Measurements from ENCODE around the gene RS1.

Gene RS1

GRCh38 chrX:18676470-18676869 is 4.6 kb upstream of the RS1 start:
- H2AFZ ChIP-seq (ENCODE audit: low read length) = no peak overlapping the region
- H3K9me2 ChIP-seq (ENCODE audit: low read depth, low read length) = no peaks in the 10 kb centered on the region
- no peak overlapping the region for H3K4me3 ChIP-seq (ENCODE audit: low read depth, low read length, poor library complexity, severe bottlenecking)
- no peaks in the 10 kb centered on the region for H4K20me1 ChIP-seq (ENCODE audit: insufficient read depth, low read length)
- no peaks in the 10 kb centered on the region for H3F3A ChIP-seq (ENCODE audit: insufficient read depth, low read length)
- peak overlapping the region; percentile 89; the same call in 1 of the 2 replicates for H3K4me2 ChIP-seq (ENCODE audit: low read length)
- no peak for TF ChIP-seq EZH2 (IDR thresholded peaks at IDR 0.05; ENCODE audit: borderline replicate concordance, low read length)
- TF ChIP-seq, protein P1, sequence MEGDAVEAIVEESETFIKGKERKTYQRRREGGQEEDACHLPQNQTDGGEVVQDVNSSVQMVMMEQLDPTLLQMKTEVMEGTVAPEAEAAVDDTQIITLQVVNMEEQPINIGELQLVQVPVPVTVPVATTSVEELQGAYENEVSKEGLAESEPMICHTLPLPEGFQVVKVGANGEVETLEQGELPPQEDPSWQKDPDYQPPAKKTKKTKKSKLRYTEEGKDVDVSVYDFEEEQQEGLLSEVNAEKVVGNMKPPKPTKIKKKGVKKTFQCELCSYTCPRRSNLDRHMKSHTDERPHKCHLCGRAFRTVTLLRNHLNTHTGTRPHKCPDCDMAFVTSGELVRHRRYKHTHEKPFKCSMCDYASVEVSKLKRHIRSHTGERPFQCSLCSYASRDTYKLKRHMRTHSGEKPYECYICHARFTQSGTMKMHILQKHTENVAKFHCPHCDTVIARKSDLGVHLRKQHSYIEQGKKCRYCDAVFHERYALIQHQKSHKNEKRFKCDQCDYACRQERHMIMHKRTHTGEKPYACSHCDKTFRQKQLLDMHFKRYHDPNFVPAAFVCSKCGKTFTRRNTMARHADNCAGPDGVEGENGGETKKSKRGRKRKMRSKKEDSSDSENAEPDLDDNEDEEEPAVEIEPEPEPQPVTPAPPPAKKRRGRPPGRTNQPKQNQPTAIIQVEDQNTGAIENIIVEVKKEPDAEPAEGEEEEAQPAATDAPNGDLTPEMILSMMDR (IDR thresholded peaks at IDR 0.05; ENCODE audit: low read length) = 0 out of 2 replicates have a peak, but pooled peaks have one; percentile 29
- no peaks in the 10 kb centered on the region for H3K9me3 ChIP-seq (ENCODE audit: low read length)
- H3K27ac ChIP-seq (ENCODE audit: low read depth, low read length, poor library complexity, severe bottlenecking) = no peak overlapping the region
- no peaks in the 10 kb centered on the region for H3K79me2 ChIP-seq (ENCODE audit: insufficient read depth, low read length)
- H3K9ac ChIP-seq (ENCODE audit: low read length) = no peak overlapping the region
- H3K27me3 ChIP-seq (ENCODE audit: insufficient read depth, low read length) = no peaks in the 10 kb centered on the region
- peaks cover 18% of the 10 kb centered on the region for H3K4me1 ChIP-seq (ENCODE audit: insufficient read depth, low read length, severe bottlenecking)
- no peaks in the 10 kb centered on the region for H3K36me3 ChIP-seq (ENCODE audit: insufficient read depth, low read length)

- peaks cover 18% of the 10 kb centered on the region for H3K4me1 ChIP-seq (ENCODE audit: insufficient read depth, low read length, severe bottlenecking)
- no peaks in the 10 kb centered on the region for H3K36me3 ChIP-seq (ENCODE audit: insufficient read depth, low read length)
- H3K4me2 ChIP-seq (ENCODE audit: low read length) = peak overlapping the region; percentile 89
- no peaks in the 10 kb centered on the region for H3K27me3 ChIP-seq (ENCODE audit: insufficient read depth, low read length)
- H3K4me3 ChIP-seq (ENCODE audit: low read depth, low read length, poor library complexity, severe bottlenecking) = peak overlapping the region; percentile 13
- H3K27ac ChIP-seq (ENCODE audit: low read depth, low read length, poor library complexity, severe bottlenecking) = no peak overlapping the region
- H3F3A ChIP-seq (ENCODE audit: insufficient read depth, low read length) = no peaks in the 10 kb centered on the region
- H4K20me1 ChIP-seq (ENCODE audit: insufficient read depth, low read length) = no peaks in the 10 kb centered on the region
- no peak overlapping the region for H2AFZ ChIP-seq (ENCODE audit: low read length)
- no peak for TF ChIP-seq EZH2 (IDR thresholded peaks at IDR 0.05; ENCODE audit: borderline replicate concordance, low read length)
- TF ChIP-seq, protein P1 (IDR thresholded peaks at IDR 0.05; ENCODE audit: low read length) = no peak
- H3K9me3 ChIP-seq (ENCODE audit: low read length) = no peaks in the 10 kb centered on the region
- H3K9me2 ChIP-seq (ENCODE audit: low read depth, low read length) = no peaks in the 10 kb centered on the region
- no peak overlapping the region for H3K9ac ChIP-seq (ENCODE audit: low read length)
- no peaks in the 10 kb centered on the region for H3K79me2 ChIP-seq (ENCODE audit: insufficient read depth, low read length)
Measured at GRCh38 chrX:18676050-18676449, 4.1 kb upstream of the RS1 start.

GRCh38 chrX:18674788-18675735 is 3.2 kb upstream of the RS1 start:
- no peaks in the 10 kb centered on the region for H3K9me2 ChIP-seq (ENCODE audit: low read depth, low read length)
- peak overlapping the region; percentile 81 for H3K9ac ChIP-seq (ENCODE audit: low read length)
- TF ChIP-seq, protein P1 (IDR thresholded peaks at IDR 0.05; ENCODE audit: low read length) = no peak
- no peak for TF ChIP-seq EZH2 (IDR thresholded peaks at IDR 0.05; ENCODE audit: borderline replicate concordance, low read length)
- H3K36me3 ChIP-seq (ENCODE audit: insufficient read depth, low read length) = no peaks in the 10 kb centered on the region
- H2AFZ ChIP-seq (ENCODE audit: low read length) = peak overlapping the region; percentile 82; the same call in 1 of the 2 replicates
- H3K79me2 ChIP-seq (ENCODE audit: insufficient read depth, low read length) = no peaks in the 10 kb centered on the region
- no peaks in the 10 kb centered on the region for H4K20me1 ChIP-seq (ENCODE audit: insufficient read depth, low read length)
- no peaks in the 10 kb centered on the region for H3K9me3 ChIP-seq (ENCODE audit: low read length)
- H3K27ac ChIP-seq (ENCODE audit: low read depth, low read length, poor library complexity, severe bottlenecking) = peak overlapping the region; percentile 39
- no peaks in the 10 kb centered on the region for H3K27me3 ChIP-seq (ENCODE audit: insufficient read depth, low read length)
- H3K4me1 ChIP-seq (ENCODE audit: insufficient read depth, low read length, severe bottlenecking) = peaks cover 18% of the 10 kb centered on the region
- H3K4me2 ChIP-seq (ENCODE audit: low read length) = peak overlapping the region; percentile 89
- H3F3A ChIP-seq (ENCODE audit: insufficient read depth, low read length) = no peaks in the 10 kb centered on the region
- H3K4me3 ChIP-seq (ENCODE audit: low read depth, low read length, poor library complexity, severe bottlenecking) = peak overlapping the region; percentile 79

Measured in OCI-LY1 (cell line).